Measurements from ENCODE around the gene SOCS3.

SOCS3 gene

GRCh38 chr17:78359997-78360370 lies at the start of gene SOCS3:
TSS of gene SOCS3 (minus strand) at chr17:78360077. CDS start at chr17:78359095, 982 bp downstream.
- TF ChIP-seq, protein P1, sequence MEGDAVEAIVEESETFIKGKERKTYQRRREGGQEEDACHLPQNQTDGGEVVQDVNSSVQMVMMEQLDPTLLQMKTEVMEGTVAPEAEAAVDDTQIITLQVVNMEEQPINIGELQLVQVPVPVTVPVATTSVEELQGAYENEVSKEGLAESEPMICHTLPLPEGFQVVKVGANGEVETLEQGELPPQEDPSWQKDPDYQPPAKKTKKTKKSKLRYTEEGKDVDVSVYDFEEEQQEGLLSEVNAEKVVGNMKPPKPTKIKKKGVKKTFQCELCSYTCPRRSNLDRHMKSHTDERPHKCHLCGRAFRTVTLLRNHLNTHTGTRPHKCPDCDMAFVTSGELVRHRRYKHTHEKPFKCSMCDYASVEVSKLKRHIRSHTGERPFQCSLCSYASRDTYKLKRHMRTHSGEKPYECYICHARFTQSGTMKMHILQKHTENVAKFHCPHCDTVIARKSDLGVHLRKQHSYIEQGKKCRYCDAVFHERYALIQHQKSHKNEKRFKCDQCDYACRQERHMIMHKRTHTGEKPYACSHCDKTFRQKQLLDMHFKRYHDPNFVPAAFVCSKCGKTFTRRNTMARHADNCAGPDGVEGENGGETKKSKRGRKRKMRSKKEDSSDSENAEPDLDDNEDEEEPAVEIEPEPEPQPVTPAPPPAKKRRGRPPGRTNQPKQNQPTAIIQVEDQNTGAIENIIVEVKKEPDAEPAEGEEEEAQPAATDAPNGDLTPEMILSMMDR (IDR thresholded peaks at IDR 0.05; ENCODE audit: low read length, missing control alignments) = no peak
- DNase-seq (ENCODE audit: low read depth) = peak; percentile 98

DNA sequence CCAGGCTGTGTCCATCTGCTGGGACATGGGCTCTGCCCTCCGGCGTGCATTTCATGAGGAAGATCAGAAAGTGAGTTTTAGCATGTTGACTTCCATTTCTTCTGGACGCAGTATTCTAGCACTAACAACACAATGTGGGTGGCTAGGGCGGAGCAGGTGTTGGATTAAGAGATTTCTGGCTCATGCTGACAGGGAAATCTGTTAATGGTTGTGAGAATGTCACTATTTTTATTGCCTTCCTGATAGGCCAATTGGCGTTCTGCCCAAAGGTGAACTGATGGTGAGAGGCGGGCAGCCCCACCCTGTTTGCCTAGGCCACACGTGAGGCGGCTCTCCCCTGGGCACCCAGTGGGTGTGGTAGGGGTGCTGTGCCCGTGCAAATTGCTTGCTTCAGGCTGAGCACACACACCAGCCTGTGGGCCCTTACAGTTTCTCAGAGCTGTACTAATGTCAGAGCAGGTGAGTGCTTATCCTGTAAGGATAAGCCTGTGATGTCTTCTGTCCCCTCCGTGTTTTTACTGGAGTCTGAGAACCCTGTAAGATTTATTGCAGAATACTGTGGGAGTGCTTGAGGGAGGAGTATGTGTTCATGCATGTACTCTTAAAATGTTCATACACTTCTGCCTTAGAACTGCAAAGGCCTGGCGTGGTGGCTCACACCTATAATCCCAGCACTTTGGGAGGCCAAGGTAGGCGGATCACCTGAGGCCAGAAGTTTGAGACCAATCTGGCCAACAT lies 49.5 kb upstream of the SOCS3 start:
- TF ChIP-seq, protein P1 (IDR thresholded peaks at IDR 0.05; ENCODE audit: low read length, missing control alignments) = no peak
- H3K4me3 ChIP-seq (replicated peaks; ENCODE audit: low read depth, low read length) = no peak overlapping the region
- no peak for DNase-seq (ENCODE audit: low read depth)

More at GRCh38 chr17:78359997-78360370, at the start of gene SOCS3:
- H3K4me3 ChIP-seq (replicated peaks; ENCODE audit: low read depth, low read length) = peak within 1 kb of the TSS; percentile 90

- TF ChIP-seq, protein P1 (IDR thresholded peaks at IDR 0.05; ENCODE audit: low read length, missing control alignments) = no peak
- H3K4me3 ChIP-seq (replicated peaks; ENCODE audit: low read depth, low read length) = no peak overlapping the region
- no peak for DNase-seq (ENCODE audit: low read depth)
Measured at GRCh38 chr17:78408476-78409050, 48.7 kb upstream of the SOCS3 start.

DNA sequence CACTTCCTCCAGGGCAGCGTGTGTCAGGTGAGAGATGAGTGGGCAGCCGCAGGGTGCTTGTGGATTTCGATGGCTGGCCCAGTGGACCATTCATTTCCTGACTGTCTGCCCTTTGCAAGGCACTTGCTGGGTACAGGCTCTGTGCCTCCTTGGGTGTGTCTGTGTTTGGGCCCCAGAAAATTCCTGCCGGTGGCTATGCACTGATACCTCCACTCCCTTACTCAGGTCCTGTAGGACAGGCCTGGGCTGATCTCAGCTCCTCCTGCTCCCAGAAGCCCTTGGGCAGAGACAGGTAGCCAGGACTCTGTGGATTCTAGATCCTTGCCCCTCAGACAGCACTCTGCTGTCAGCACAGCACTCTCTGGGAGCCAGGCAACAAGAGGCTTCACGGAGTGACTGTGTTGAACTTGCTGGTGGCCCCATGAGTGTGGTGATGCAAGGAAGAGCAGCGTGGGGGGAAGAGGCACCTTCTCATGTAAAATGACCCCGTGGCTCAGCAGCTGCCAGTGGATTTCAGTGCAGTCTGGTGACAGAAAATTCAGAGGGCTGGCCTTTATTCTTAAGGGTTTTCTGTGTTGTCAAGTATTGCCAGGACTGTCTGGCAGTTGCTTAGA lies 47.6 kb upstream of the SOCS3 start:
- TF ChIP-seq, protein P1 (IDR thresholded peaks at IDR 0.05; ENCODE audit: low read length, missing control alignments) = no peak
- no peak for DNase-seq (ENCODE audit: low read depth)
- H3K4me3 ChIP-seq (replicated peaks; ENCODE audit: low read depth, low read length) = no peak overlapping the region

- DNase-seq (ENCODE audit: low read depth) = no peak
- H3K4me3 ChIP-seq (replicated peaks; ENCODE audit: low read depth, low read length) = no peak overlapping the region
- TF ChIP-seq, protein P1 (IDR thresholded peaks at IDR 0.05; ENCODE audit: low read length, missing control alignments) = no peak
Measured at GRCh38 chr17:78406920-78407319, 47.0 kb upstream of the SOCS3 start.

- DNase-seq (ENCODE audit: low read depth) = no peak
Measured at GRCh38 chr17:78406396-78406795, 46.5 kb upstream of the SOCS3 start.

More at GRCh38 chr17:78406396-78406795, 46.5 kb upstream of the SOCS3 start:
- H3K4me3 ChIP-seq (replicated peaks; ENCODE audit: low read depth, low read length) = no peak overlapping the region
- TF ChIP-seq, protein P1 (IDR thresholded peaks at IDR 0.05; ENCODE audit: low read length, missing control alignments) = no peak
